GM12892 (cell line): ENCODE data around the gene SENP5.

ENCODE experiments used
- POLR2A ChIP-seq: IDR thresholded peaks from 2 replicates; pipeline ENCODE4 v1.6.1; 2011; ENCODE audit warnings: low read depth, low read length, control low read depth
- POLR2AphosphoS5 ChIP-seq: IDR thresholded peaks from 2 replicates; pipeline ENCODE4 v1.6.1; 2011; ENCODE audit warnings: low read depth, low read length, control low read depth
- TAF1 ChIP-seq: IDR thresholded peaks from 2 replicates; pipeline ENCODE4 v1.6.1; 2011; ENCODE audit warnings: low read depth, mild to moderate bottlenecking, control low read depth, low read length, borderline replicate concordance

- no peak for TF ChIP-seq POLR2AphosphoS5
- TF ChIP-seq TAF1: no peak
- no peak for TF ChIP-seq POLR2A
Measured at GRCh38 chr3:196894557-196895295, 27.0 kb downstream of the SENP5 start.
